Spinal cord (tissue), 10 donors: ENCODE data around the gene PARD3B. TPM values are rescaled to one million over a fixed set of nuclear protein-coding genes. Genes with fewer than 3 reads are reported as not detected.
A peak's percentile ranks its signal among the peaks of the same experiment; 100 is the strongest.

Experiments
- DNase-seq, 6 donors: peaks; one replicate each; pipeline versions ENCODE4 v3.0.0 to v3.0.0-alpha.2; 2013 to 2015; ENCODE audit warnings: low spot score in 6 of 6, low read depth in 4 of 6
- H3K27ac ChIP-seq: one replicate; pipeline ENCODE4 v1.5.1; 2013; ENCODE audit warnings: low read depth, low read length, control low read depth
- H3K27me3 ChIP-seq: one replicate; pipeline ENCODE4 v1.6.1; 2013; ENCODE audit warnings: low read length; ENCODE audit not compliant: control insufficient read depth, insufficient read depth
- H3K36me3 ChIP-seq: one replicate; pipeline ENCODE4 v1.6.1; 2013; ENCODE audit warnings: low read length; ENCODE audit not compliant: control insufficient read depth, insufficient read depth
- H3K4me1 ChIP-seq: one replicate; pipeline ENCODE4 v1.6.1; 2013; ENCODE audit warnings: low read length; ENCODE audit not compliant: control insufficient read depth, insufficient read depth
- H3K4me3 ChIP-seq: one replicate; pipeline ENCODE4 v1.5.1; 2013; ENCODE audit warnings: low read depth, low read length, control low read depth
- H3K9me3 ChIP-seq: one replicate; pipeline ENCODE4 v1.6.1; 2013; ENCODE audit warnings: low read length; ENCODE audit not compliant: control insufficient read depth, insufficient read depth
- whole genome bisulfite sequencing: methylation state at CpG from one replicate; pipeline ENCODE4 v1.1.5; 2013; ENCODE audit warnings: missing lambda C conversion rate; ENCODE audit not compliant: insufficient coverage; 5-methylcytosine and 5-hydroxymethylcytosine counted together
- polyA plus RNA-seq, 2 donors: library from polyadenylated mRNA; unstranded; fragments of 120-200 nt; gene quantifications; one replicate each; pipeline ENCODE4 v1.2.1, GENCODE V29; 2013; ENCODE audit not compliant: insufficient read length in 2 of 2
- total RNA-seq, 2 donors: library from RNA; depleted of rRNA in 1 of 2; stranded (reverse); fragments of 120-200 nt in 1 of 2; fragments of >200 nt in 1 of 2; gene quantifications; one replicate each; pipeline versions ENCODE4 v1.2.3 to v1.2.4, GENCODE V29; 2013 to 2014
- donor health status: healthy.

PARD3B gene
- total and polyA plus RNA-seq, 4 donors = 10.8 to 34.6 (median 22.1) TPM

DNA sequence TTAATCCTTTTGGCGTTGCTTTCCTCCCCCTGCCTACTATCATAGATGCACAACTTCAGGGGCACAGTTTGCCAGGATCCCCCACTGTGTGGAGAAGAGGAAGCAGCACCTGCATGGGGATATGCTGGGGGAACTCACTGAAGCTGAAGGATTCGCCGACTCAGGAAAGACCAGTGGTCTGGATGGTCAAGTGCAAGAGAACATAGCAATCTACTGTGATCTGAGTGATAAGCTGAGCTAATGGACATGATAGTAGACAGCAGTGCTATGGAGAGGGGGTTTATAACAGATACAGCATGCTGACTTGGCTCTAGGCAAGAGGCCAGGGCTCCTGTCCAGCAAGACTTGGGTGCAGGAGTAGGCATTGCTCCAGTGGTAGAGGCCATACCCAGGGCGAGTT is 1012.6 kb downstream of the PARD3B start:
- no peak overlapping the region for H3K4me3 ChIP-seq
- H3K27me3 ChIP-seq = no peaks in the 10 kb centered on the region
- DNase-seq = no peak
- H3K36me3 ChIP-seq = no peaks in the 10 kb centered on the region
- H3K9me3 ChIP-seq = no peaks in the 10 kb centered on the region
- H3K4me1 ChIP-seq = peaks cover 8% of the 10 kb centered on the region
- H3K27ac ChIP-seq = no peak overlapping the region
- 94% methylated on average over 3 of the region's 4 CpGs for WGBS

DNA sequence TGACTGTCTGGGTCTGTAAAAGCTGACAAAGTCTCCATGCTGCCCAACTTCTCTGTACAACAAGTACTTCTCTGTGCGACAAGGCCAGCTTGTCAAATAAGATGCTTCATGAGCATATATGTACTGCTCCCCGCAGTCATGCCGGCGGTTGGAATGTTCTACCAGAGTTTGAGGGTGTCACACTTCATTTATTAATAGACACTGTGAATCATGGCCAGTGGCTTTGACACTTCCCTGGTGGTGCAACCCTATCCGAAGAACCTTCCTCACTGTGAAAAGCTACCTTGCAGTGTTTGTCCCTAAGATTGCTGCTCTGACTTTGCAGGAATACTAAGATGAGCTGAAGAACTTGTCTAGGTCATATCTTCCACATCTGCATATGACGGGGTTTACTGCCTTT is 1016.2 kb downstream of the PARD3B start:
- DNase-seq = no peak
- Histone ChIP-seq H3K9me3 (no peaks in the 10 kb centered on the region), H3K27ac (no peak overlapping the region), H3K4me3 (no peak overlapping the region), H3K36me3 (no peaks in the 10 kb centered on the region), H3K27me3 (no peaks in the 10 kb centered on the region), H3K4me1 (peaks cover 4% of the 10 kb centered on the region)
- 92% methylated on average over 6 of the region's 6 CpGs for WGBS

DNA sequence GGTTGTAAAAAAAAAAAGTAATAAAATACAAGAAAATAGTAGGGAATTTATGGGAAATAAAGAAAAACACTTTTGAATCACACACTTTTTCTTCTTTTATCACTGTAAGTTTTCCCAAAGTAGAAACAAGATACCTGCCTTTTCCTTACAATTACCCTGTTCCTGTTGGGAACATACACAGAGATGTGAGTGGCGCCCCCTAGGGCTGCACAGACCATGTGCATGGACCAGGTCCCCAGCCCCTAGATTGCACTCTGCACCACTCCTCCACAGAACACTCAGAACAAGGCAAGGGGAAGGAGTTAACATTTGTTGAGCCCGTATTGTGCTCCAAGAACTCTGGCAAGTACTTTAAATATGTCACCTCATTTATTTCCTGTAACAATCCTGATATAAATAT is 1018.4 kb downstream of the PARD3B start:
- H3K4me1 ChIP-seq = no peaks in the 10 kb centered on the region
- no peaks in the 10 kb centered on the region for H3K27me3 ChIP-seq
- no peaks in the 10 kb centered on the region for H3K9me3 ChIP-seq
- WGBS = 0% methylated on average over 1 of the region's 2 CpGs
- H3K4me3 ChIP-seq = no peak overlapping the region
- no peaks in the 10 kb centered on the region for H3K36me3 ChIP-seq
- no peak for DNase-seq
- H3K27ac ChIP-seq = no peak overlapping the region

DNA sequence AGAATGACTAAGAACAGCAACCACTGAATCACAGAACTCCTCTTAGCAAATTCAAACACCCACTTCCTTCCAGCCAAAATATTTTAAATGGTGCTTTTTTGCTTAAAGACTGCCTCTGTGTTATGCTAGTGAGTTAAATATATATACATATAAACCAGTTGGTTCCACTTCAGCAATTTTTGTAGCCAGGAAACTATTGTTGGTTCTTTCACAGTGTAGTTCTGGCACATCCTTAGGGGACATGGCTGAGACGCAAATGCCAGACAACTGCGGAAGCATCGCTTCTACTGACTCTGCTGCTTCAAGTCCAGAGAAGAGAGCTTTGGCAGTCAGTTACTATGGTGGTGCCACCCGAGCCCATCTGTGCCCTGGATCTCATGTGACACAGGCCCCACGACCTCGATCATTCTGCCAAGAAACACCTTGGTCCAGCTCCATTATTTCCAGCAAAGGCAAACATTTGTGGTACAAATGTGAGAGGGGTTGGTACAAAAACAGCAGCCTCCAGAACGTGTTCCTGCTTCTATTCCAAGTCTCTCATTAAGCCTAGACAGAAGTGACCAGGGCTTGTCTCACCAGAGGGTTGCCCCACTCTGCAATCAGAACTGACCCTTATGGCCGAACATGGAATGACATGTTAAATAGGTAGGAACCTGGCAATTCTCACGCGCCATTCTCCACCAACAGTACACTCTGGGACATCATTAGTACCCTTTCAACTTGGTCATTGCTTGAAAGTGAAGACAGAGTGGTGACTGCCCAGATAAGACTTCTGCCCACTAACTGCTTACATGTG is 1019.3 kb downstream of the PARD3B start:
- no peaks in the 10 kb centered on the region for H3K4me1 ChIP-seq
- DNase-seq = peak in 1 of 6 donors; percentile 78
- 82% methylated on average over 7 of the region's 10 CpGs for WGBS
- H3K27me3 ChIP-seq = no peaks in the 10 kb centered on the region
- no peaks in the 10 kb centered on the region for H3K36me3 ChIP-seq
- no peaks in the 10 kb centered on the region for H3K9me3 ChIP-seq
- no peak overlapping the region for H3K27ac ChIP-seq
- H3K4me3 ChIP-seq = no peak overlapping the region

DNA sequence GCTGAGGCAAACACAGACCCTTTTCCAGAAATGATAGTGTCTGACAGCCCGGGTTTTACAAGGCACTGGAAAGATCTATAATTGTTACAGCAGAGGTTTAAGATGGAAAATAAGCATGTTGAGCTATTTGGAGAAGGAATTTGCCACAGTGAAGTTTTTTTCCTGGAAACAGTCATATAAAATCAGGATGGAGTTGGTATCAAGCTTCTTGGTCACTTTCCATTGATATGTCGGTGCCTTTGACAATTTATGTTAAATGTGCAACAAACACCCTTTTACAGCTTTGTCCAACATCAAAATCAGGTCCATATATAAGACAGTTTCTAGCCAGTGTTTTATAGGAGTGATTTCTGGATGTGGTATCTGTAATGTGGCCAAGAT is 1019.9 kb downstream of the PARD3B start:
- Histone ChIP-seq H3K36me3 (no peaks in the 10 kb centered on the region), H3K9me3 (no peaks in the 10 kb centered on the region), H3K27me3 (no peaks in the 10 kb centered on the region), H3K4me1 (no peaks in the 10 kb centered on the region), H3K4me3 (no peak overlapping the region), H3K27ac (no peak overlapping the region)
- peak in 1 of 6 donors; percentile 62 for DNase-seq
- WGBS = no CpG with 5 or more reads among the region's 2 CpGs

DNA sequence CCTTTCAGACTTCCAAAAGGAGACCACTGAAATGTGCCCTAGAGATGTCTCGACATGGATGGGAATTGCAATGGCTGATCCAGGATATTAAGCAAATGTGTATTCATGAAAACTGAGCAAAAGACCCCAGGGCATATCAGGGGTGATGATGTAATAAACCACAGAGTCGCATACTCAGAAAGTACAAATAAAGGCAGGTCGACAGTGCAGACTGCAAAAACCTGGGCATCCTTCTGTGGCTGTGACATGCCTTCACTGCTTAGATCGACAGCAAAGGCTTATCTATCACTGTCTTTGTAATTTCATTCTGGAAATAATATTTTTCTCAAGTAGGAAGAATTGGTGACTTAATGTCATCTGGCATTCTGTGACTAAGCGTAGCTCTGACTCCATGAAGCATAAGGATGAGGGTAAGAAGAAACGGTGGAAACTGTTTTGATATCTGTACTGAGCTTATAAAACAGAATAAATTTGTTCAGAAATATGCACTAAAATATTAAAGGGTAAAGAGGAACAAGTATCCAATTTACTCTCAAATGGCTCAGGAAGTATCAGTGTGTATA is 1021.4 kb downstream of the PARD3B start:
- Histone ChIP-seq H3K9me3 (no peaks in the 10 kb centered on the region), H3K27ac (no peak overlapping the region)
- 88% methylated on average over 3 of the region's 6 CpGs for WGBS

DNA sequence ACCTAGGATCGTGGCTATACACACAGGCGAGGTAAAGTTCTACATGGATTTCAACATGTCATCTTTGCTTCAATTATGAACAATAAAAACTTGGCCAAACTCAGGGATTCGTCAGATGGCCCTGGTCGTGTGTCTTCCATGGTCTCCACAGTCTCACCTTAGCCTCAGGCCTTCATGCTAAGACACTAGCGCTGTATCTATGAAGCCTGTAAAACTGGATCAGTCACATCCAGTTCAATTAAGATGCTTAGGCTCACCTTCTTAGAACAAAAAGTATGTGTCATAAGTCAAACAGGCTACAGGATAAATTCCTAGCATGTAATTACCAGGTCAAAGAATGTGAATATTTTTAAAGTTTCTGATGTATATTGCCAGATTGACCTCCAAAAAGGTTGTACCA is 1023.3 kb downstream of the PARD3B start:
- no peak overlapping the region for H3K27ac ChIP-seq
- no peak for DNase-seq
- 96% methylated on average over 4 of the region's 5 CpGs for WGBS

More for the DNA sequence above, 1021.4 kb downstream of the PARD3B start:
- no peak for DNase-seq
- no peaks in the 10 kb centered on the region for H3K27me3 ChIP-seq
- no peaks in the 10 kb centered on the region for H3K4me1 ChIP-seq
- no peaks in the 10 kb centered on the region for H3K36me3 ChIP-seq
- H3K4me3 ChIP-seq = no peak overlapping the region

DNA sequence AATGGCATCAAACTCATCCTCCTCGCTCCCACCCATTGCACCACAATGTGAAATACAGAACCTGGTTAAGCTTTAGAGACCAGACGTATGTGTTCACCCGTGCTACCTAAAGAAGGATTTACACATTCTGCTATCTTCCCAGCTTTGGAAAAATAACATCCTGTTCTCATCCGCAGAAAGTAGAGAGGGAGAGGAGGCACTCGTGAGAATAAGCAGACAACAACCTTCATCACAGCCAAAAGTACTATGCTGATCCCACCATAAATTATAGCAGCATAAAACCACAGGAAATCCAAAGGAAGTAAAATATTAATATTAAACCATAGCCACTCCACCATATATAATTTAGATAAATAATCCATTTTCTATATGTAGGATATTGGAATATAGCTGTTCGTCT is 1025.4 kb downstream of the PARD3B start:
- Histone ChIP-seq H3K27ac (no peak overlapping the region), H3K9me3 (no peaks in the 10 kb centered on the region), H3K4me1 (no peaks in the 10 kb centered on the region), H3K27me3 (no peaks in the 10 kb centered on the region), H3K4me3 (no peak overlapping the region), H3K36me3 (no peaks in the 10 kb centered on the region)
- no peak for DNase-seq
- WGBS = 93% methylated on average over 3 of the region's 6 CpGs

More for the DNA sequence above, 1023.3 kb downstream of the PARD3B start:
- no peaks in the 10 kb centered on the region for H3K36me3 ChIP-seq
- no peak overlapping the region for H3K4me3 ChIP-seq
- H3K27me3 ChIP-seq = no peaks in the 10 kb centered on the region
- H3K9me3 ChIP-seq = no peaks in the 10 kb centered on the region
- no peaks in the 10 kb centered on the region for H3K4me1 ChIP-seq

DNA sequence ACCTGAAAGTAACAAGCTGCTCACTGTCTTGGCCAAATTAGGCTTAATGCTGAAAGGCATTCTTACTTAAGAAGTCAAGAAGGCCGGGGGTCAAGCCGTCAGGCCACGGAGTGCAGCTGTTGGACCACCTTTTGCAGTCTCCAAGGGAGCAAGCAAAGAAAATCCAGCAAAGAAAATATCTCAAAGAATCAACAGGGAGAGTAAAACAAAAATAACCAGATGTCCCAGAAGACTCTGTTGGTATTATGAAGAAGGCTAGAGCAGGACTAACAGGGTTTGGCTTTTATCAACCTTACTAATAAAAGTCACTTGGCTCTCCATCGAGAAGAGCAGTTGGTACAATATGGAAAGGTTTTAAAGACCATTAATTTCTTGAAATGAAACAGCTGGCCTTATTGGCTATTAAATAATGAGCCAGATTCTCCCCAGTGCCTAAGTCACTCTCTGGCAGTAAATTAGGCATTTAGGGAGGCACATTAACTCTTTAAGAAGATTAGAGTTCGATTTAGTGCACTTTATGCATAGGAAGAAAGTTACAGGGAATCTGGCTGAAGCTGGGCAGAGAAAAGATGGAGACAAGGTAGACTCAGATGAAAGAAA is 1026.2 kb downstream of the PARD3B start:
- no peaks in the 10 kb centered on the region for H3K27me3 ChIP-seq
- H3K27ac ChIP-seq = no peak overlapping the region
- DNase-seq = peak in 1 of 6 donors; percentile 64
- H3K4me3 ChIP-seq = no peak overlapping the region
- H3K4me1 ChIP-seq = no peaks in the 10 kb centered on the region
- H3K9me3 ChIP-seq = no peaks in the 10 kb centered on the region
- WGBS = 63% methylated on average over 1 of the region's 5 CpGs
- H3K36me3 ChIP-seq = no peaks in the 10 kb centered on the region

DNA sequence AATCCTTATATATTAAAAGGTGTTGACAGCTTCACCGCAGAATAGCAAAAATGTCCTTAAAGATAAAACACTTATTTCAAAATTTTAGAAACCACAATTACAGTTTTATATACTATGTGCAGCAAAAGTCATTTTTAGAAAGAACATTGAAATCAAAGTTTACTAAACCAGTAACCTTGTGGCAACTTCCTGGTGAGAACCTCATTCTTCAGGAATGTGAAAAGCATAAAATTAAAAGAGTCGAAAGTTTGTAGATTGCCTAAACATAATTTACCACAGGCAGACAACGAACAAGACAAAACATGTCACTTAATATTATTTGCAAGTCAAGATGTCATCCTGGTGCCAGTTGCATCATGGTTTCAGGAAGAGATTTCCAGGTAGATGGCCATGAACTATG is 1028.7 kb downstream of the PARD3B start:
- H3K4me3 ChIP-seq = no peak overlapping the region
- H3K36me3 ChIP-seq = no peaks in the 10 kb centered on the region
- 71% methylated on average over 1 of the region's 3 CpGs for WGBS
- no peaks in the 10 kb centered on the region for H3K4me1 ChIP-seq
- H3K27ac ChIP-seq = no peak overlapping the region
- DNase-seq = no peak
- H3K9me3 ChIP-seq = no peaks in the 10 kb centered on the region
- H3K27me3 ChIP-seq = no peaks in the 10 kb centered on the region
